PC-9 (cell line): Measurements from ENCODE around the gene SLC1A5.

Source experiments
- CTCF ChIP-seq: fragments of 200-600 bp; sonication (generic); conservative IDR thresholded peaks from 2 replicates; pipeline ENCODE4 v1.6.1; 2017; ENCODE audit warnings: mixed run types, antibody characterized with exemption, mild to moderate bottlenecking, moderate library complexity
- EZH2 ChIP-seq: fragments of 200-600 bp; sonication (generic); IDR thresholded peaks from 2 replicates; pipeline ENCODE4 v1.8.0; 2017; ENCODE audit warnings: antibody characterized with exemption, low read depth

GRCh38 chr19:46730187-46730586 is 58.2 kb downstream of the SLC1A5 start:
- no peak for TF ChIP-seq CTCF
- TF ChIP-seq EZH2: no peak
